GM12892 (cell line): ENCODE data around the gene TUBB.

Experiments
- POLR2AphosphoS5 ChIP-seq: IDR thresholded peaks from 2 replicates; pipeline ENCODE4 v1.6.1; 2011; ENCODE audit warnings: low read depth, low read length, control low read depth
- TAF1 ChIP-seq: IDR thresholded peaks from 2 replicates; pipeline ENCODE4 v1.6.1; 2011; ENCODE audit warnings: low read depth, mild to moderate bottlenecking, control low read depth, low read length, borderline replicate concordance

DNA sequence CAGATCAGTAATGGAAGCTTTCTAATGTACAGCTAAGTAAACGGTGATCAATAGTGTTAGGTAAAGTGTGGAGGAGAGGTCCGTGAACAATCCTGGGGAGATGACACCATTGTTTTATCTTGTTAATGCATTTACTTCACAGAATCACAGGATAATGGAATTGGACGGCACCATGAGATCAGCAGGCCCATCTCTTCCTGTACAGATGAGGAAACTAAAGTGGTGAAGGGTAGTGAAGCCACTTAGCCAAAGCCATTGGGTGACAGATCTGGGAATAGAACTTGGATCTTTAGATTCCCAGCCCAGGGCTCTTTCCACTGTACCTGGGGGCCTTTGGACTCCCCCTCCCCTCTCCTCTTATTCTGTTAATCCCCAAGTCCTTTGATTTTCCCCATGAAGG is 50.4 kb downstream of the TUBB start:
- TF ChIP-seq TAF1 (no peak), POLR2AphosphoS5 (no peak)
